Right atrium auricular region (tissue), 2 donors: ENCODE measurements around the gene CYSRT1. TPM values are rescaled to one million over a fixed set of nuclear protein-coding genes. Genes with fewer than 3 reads are reported as not detected.

Experiments
- DNase-seq: peaks from one replicate; pipeline ENCODE4 v3.0.0-alpha.2; 2019; ENCODE audit warnings: low spot score
- H3K27ac ChIP-seq, 2 donors: fragments of 200-600 bp; sonication (generic); 1 replicate in 1 of 2; 2 replicates in 1 of 2; pipeline ENCODE4 v1.5.1; 2016 to 2019
- H3K27me3 ChIP-seq, 2 donors: fragments of 200-600 bp; sonication (generic); one replicate each; pipeline versions ENCODE4 v1.5.1 to v1.6.0; 2017 to 2019
- H3K36me3 ChIP-seq: fragments of 200-600 bp; sonication (generic); one replicate; pipeline ENCODE4 v1.5.1; 2016
- H3K4me1 ChIP-seq, 2 donors: fragments of 200-600 bp; sonication (generic); one replicate each; pipeline versions ENCODE4 v1.5.1 to v1.6.0; 2017 to 2019
- H3K4me3 ChIP-seq, 2 donors: fragments of 200-600 bp; sonication (generic); 1 replicate in 1 of 2; 2 replicates in 1 of 2; pipeline ENCODE4 v1.5.1; 2017 to 2019; ENCODE audit warnings: mild to moderate bottlenecking in 1 of 2, moderate library complexity in 1 of 2
- H3K9me3 ChIP-seq, 2 donors: fragments of 200-600 bp; sonication (generic); one replicate each; pipeline ENCODE4 v1.5.1; 2019
- CTCF ChIP-seq, 2 donors: fragments of 200-600 bp; sonication (generic); IDR thresholded peaks; one replicate each; pipeline ENCODE4 v1.5.1; 2019; ENCODE audit warnings: antibody characterized with exemption in 2 of 2
- total RNA-seq, 2 donors: library from RNA; depleted of rRNA; stranded (reverse); fragments of >200 nt; gene quantifications; one replicate each; pipeline ENCODE4 v1.1.0, GENCODE V29; 2016

CYSRT1 gene
- total RNA-seq, 2 donors from 2014 or later, result 0.35 to 0.85 TPM

- Histone ChIP-seq H3K36me3 (no peaks in the 10 kb centered on the region), H3K9me3 (no peaks in the 10 kb centered on the region), H3K4me1 (peaks cover 0 to 6% of the 10 kb centered on the region in 2 donors), H3K27ac (no peak overlapping the region), H3K4me3 (no peak overlapping the region), H3K27me3 (no peaks in the 10 kb centered on the region)
- no peak for TF ChIP-seq CTCF (IDR thresholded peaks at IDR 0.05)
- DNase-seq, result no peak
Observed at GRCh38 chr9:137211532-137211931, 13.4 kb upstream of the CYSRT1 start.

- H3K27me3 ChIP-seq, result no peaks in the 10 kb centered on the region
- no peak for TF ChIP-seq CTCF (IDR thresholded peaks at IDR 0.05)
- H3K36me3 ChIP-seq, result no peaks in the 10 kb centered on the region
Observed at GRCh38 chr9:137212520-137212919, 12.5 kb upstream of the CYSRT1 start.

GRCh38 chr9:137213160-137214060, 11.6 kb upstream of the CYSRT1 start:
- Histone ChIP-seq H3K27ac (no peak overlapping the region), H3K9me3 (no peaks in the 10 kb centered on the region), H3K27me3 (no peaks in the 10 kb centered on the region), H3K4me3 (no peak overlapping the region), H3K36me3 (no peaks in the 10 kb centered on the region), H3K4me1 (peaks cover 0 to 17% of the 10 kb centered on the region in 2 donors)
- no peak for TF ChIP-seq CTCF (IDR thresholded peaks at IDR 0.05)
- DNase-seq, result no peak

More at GRCh38 chr9:137212520-137212919, 12.5 kb upstream of the CYSRT1 start:
- Histone ChIP-seq H3K4me1 (peaks cover 0 to 9% of the 10 kb centered on the region in 2 donors), H3K27ac (no peak overlapping the region), H3K4me3 (no peak overlapping the region), H3K9me3 (no peaks in the 10 kb centered on the region)
- DNase-seq, result no peak

- no peak overlapping the region for H3K4me3 ChIP-seq
- DNase-seq, result no peak
- peaks cover 0 to 25% of the 10 kb centered on the region in 2 donors for H3K4me1 ChIP-seq
- TF ChIP-seq CTCF (IDR thresholded peaks at IDR 0.05), result no peak
- H3K27ac ChIP-seq, result no peak overlapping the region
- H3K27me3 ChIP-seq, result no peaks in the 10 kb centered on the region
- no peaks in the 10 kb centered on the region for H3K9me3 ChIP-seq
- H3K36me3 ChIP-seq, result no peaks in the 10 kb centered on the region
Observed at GRCh38 chr9:137214620-137215019, 10.4 kb upstream of the CYSRT1 start.

GRCh38 chr9:137215196-137215986, 9.6 kb upstream of the CYSRT1 start:
- no peak for DNase-seq
- no peaks in the 10 kb centered on the region for H3K27me3 ChIP-seq
- H3K4me1 ChIP-seq, result peaks cover 0 to 25% of the 10 kb centered on the region in 2 donors

More at GRCh38 chr9:137215196-137215986, 9.6 kb upstream of the CYSRT1 start:
- Histone ChIP-seq H3K27ac (no peak overlapping the region), H3K4me3 (no peak overlapping the region), H3K9me3 (no peaks in the 10 kb centered on the region), H3K36me3 (no peaks in the 10 kb centered on the region)
- TF ChIP-seq CTCF (IDR thresholded peaks at IDR 0.05), result no peak
